GM18868 (cell line): Measurements from ENCODE around the gene PREX1.
"Not testable (repeated sequence)": the region's sequence is repeated elsewhere in the genome, so short reads cannot be mapped to it uniquely, and the experiment has no call there.

Experiments used
- ATAC-seq: cut with Tn5 transposase; IDR thresholded peaks from one replicate; pipeline ENCODE4 v1.9.1; 2021; ENCODE audit warnings: mild to moderate bottlenecking, moderate library complexity; ENCODE audit not compliant: unreplicated experiment

PREX1 gene

GRCh38 chr20:48826883-48827771 lies 672 bp downstream of the PREX1 start:
- ATAC-seq, result no peak

- not testable (repeated sequence) for ATAC-seq
Observed at GRCh38 chr20:48826480-48826879, 1.3 kb downstream of the PREX1 start.

GRCh38 chr20:48826069-48826468 lies 1.7 kb downstream of the PREX1 start:
- no peak for ATAC-seq

GRCh38 chr20:48825566-48825920 lies 2.3 kb downstream of the PREX1 start:
- ATAC-seq, result no peak

- no peak for ATAC-seq
Observed at GRCh38 chr20:48824830-48825565, 2.8 kb downstream of the PREX1 start.

- peak; percentile 52 for ATAC-seq
Observed at GRCh38 chr20:48823960-48824498, 3.8 kb downstream of the PREX1 start.

GRCh38 chr20:48823476-48823875 lies 4.3 kb downstream of the PREX1 start:
- no peak for ATAC-seq

- ATAC-seq, result no peak
Observed at GRCh38 chr20:48822879-48823385, 4.9 kb downstream of the PREX1 start.

GRCh38 chr20:48822178-48822577 lies 5.6 kb downstream of the PREX1 start:
- no peak for ATAC-seq

GRCh38 chr20:48821261-48821920 lies 6.4 kb downstream of the PREX1 start:
- no peak for ATAC-seq

GRCh38 chr20:48820649-48820973 lies 7.2 kb downstream of the PREX1 start:
- no peak for ATAC-seq

GRCh38 chr20:48819821-48820648 lies 7.8 kb downstream of the PREX1 start:
- ATAC-seq, result no peak

GRCh38 chr20:48819089-48819488 lies 8.7 kb downstream of the PREX1 start:
- ATAC-seq, result no peak

GRCh38 chr20:48818481-48818987 lies 9.3 kb downstream of the PREX1 start:
- ATAC-seq, result no peak

- no peak for ATAC-seq
Observed at GRCh38 chr20:48818031-48818370, 9.8 kb downstream of the PREX1 start.

- ATAC-seq, result no peak
Observed at GRCh38 chr20:48817367-48818030, 10.3 kb downstream of the PREX1 start.

GRCh38 chr20:48816282-48817205 lies 11.3 kb downstream of the PREX1 start:
- ATAC-seq, result no peak

- ATAC-seq, result no peak
Observed at GRCh38 chr20:48815537-48815936, 12.3 kb downstream of the PREX1 start.

GRCh38 chr20:48814633-48815032 lies 13.2 kb downstream of the PREX1 start:
- no peak for ATAC-seq
